SU-DHL-6 (cell line): Measurements from ENCODE around the gene NME3.

Experiments
- H2AFZ ChIP-seq: fragments of 200-600 bp; sonication (generic); 2 replicates; pipeline ENCODE4 v1.6.1; 2014; ENCODE audit warnings: low read depth, mild to moderate bottlenecking, moderate library complexity, mixed read lengths, antibody characterized with exemption, low read length; ENCODE audit not compliant: severe bottlenecking
- H3F3A ChIP-seq: fragments of 200-600 bp; shearing (Covaris generic); 2 replicates; pipeline ENCODE4 v1.6.0; 2016; ENCODE audit warnings: antibody characterized with exemption, mild to moderate bottlenecking; ENCODE audit not compliant: insufficient read depth
- H3K27ac ChIP-seq: fragments of 200-600 bp; sonication (generic); 2 replicates; pipeline ENCODE4 v1.5.1; 2016; ENCODE audit warnings: low read depth, mild to moderate bottlenecking, low read length, moderate library complexity, mixed read lengths
- H3K27me3 ChIP-seq: fragments of 200-600 bp; sonication (generic), shearing (Covaris generic); 2 replicates; pipeline ENCODE4 v1.6.0; 2014; ENCODE audit warnings: mild to moderate bottlenecking, low read length
- H3K36me3 ChIP-seq: fragments of 200-600 bp; sonication (generic); 2 replicates; pipeline ENCODE4 v1.6.1; 2014; ENCODE audit warnings: mild to moderate bottlenecking, low read length, mixed read lengths
- H3K4me2 ChIP-seq: fragments of 300-600, 200-600 bp; shearing (Covaris generic), sonication (generic); 2 replicates; pipeline ENCODE4 v1.6.0; 2014; ENCODE audit warnings: low read length, low read depth, mild to moderate bottlenecking; ENCODE audit not compliant: poor library complexity, severe bottlenecking
- H3K4me3 ChIP-seq: fragments of 200-600 bp; sonication (generic); 2 replicates; pipeline ENCODE4 v1.5.1; 2014; ENCODE audit warnings: antibody characterized with exemption, low read length, mild to moderate bottlenecking, mixed read lengths; ENCODE audit not compliant: insufficient read depth, poor library complexity, severe bottlenecking
- H3K79me2 ChIP-seq: fragments of 200-600 bp; sonication (generic); 2 replicates; pipeline ENCODE4 v1.6.1; 2014; ENCODE audit warnings: mild to moderate bottlenecking, low read length, moderate library complexity; ENCODE audit not compliant: insufficient read depth
- H3K9ac ChIP-seq: fragments of 200-600 bp; sonication (generic); 2 replicates; pipeline ENCODE4 v1.7.0; 2014; ENCODE audit warnings: mild to moderate bottlenecking, low read length
- H3K9me2 ChIP-seq: fragments of 200-600 bp; sonication (generic); replicated peaks from 2 replicates; pipeline ENCODE4 v1.6.1; 2014; ENCODE audit warnings: low read length; ENCODE audit not compliant: insufficient read depth
- H3K9me3 ChIP-seq: fragments of 200-600 bp; sonication (generic); 2 replicates; pipeline ENCODE4 v1.6.1; 2014; ENCODE audit warnings: low read length, mixed read lengths; ENCODE audit not compliant: insufficient read depth
- H4K20me1 ChIP-seq: fragments of 200-600 bp; sonication (generic); 2 replicates; pipeline ENCODE4 v1.6.1; 2014; ENCODE audit warnings: low read depth, mild to moderate bottlenecking, antibody characterized with exemption, low read length, moderate library complexity, mixed read lengths
- CTCF ChIP-seq: fragments of 200-600 bp; sonication (generic); IDR thresholded peaks from one replicate; pipeline ENCODE4 v1.5.1; 2017; ENCODE audit warnings: antibody characterized with exemption, mild to moderate bottlenecking, low read length, moderate library complexity; ENCODE audit not compliant: insufficient read depth, poor library complexity, severe bottlenecking
- EZH2phosphoT487 ChIP-seq: fragments of 200-600 bp; sonication (generic), shearing (Covaris generic); conservative IDR thresholded peaks from 2 replicates; pipeline ENCODE4 v1.6.1; 2018; ENCODE audit warnings: mild to moderate bottlenecking, antibody characterized with exemption, low read length, moderate library complexity, mixed read lengths

The NME3 gene

GRCh38 chr16:1764971-1765370, 6.4 kb downstream of the NME3 start:
- Histone ChIP-seq H4K20me1 (no peaks in the 10 kb centered on the region), H3K36me3 (no peaks in the 10 kb centered on the region)

GRCh38 chr16:1763521-1764511, 7.5 kb downstream of the NME3 start:
- Histone ChIP-seq H2AFZ (no peak overlapping the region), H3K9me3 (no peaks in the 10 kb centered on the region), H4K20me1 (no peaks in the 10 kb centered on the region), H3K36me3 (no peaks in the 10 kb centered on the region), H3F3A (no peaks in the 10 kb centered on the region), H3K9me2 (no peaks in the 10 kb centered on the region), H3K9ac (no peak overlapping the region), H3K79me2 (no peaks in the 10 kb centered on the region), H3K4me3 (no peak overlapping the region), H3K4me2 (no peak overlapping the region), H3K27ac (no peak overlapping the region), H3K27me3 (no peaks in the 10 kb centered on the region)
- TF ChIP-seq CTCF (no peak), EZH2phosphoT487 (no peak)

More at GRCh38 chr16:1764971-1765370, 6.4 kb downstream of the NME3 start:
- no peak overlapping the region for H3K4me3 ChIP-seq
- H3K27me3 ChIP-seq = no peaks in the 10 kb centered on the region
- H2AFZ ChIP-seq = no peak overlapping the region
- TF ChIP-seq CTCF = no peak
- no peak for TF ChIP-seq EZH2phosphoT487
- H3K9me2 ChIP-seq = no peaks in the 10 kb centered on the region
- H3F3A ChIP-seq = 0 out of 2 replicates have a peak, but pooled peaks cover 1% of the 10 kb centered on the region
- H3K4me2 ChIP-seq = no peak overlapping the region
- H3K79me2 ChIP-seq = no peaks in the 10 kb centered on the region
- no peak overlapping the region for H3K27ac ChIP-seq
- no peaks in the 10 kb centered on the region for H3K9me3 ChIP-seq
- H3K9ac ChIP-seq = no peak overlapping the region

- no peaks in the 10 kb centered on the region for H3K36me3 ChIP-seq
Observed at GRCh38 chr16:1762879-1763520, 8.3 kb downstream of the NME3 start.

More at GRCh38 chr16:1762879-1763520, 8.3 kb downstream of the NME3 start:
- no peaks in the 10 kb centered on the region for H3K9me3 ChIP-seq
- no peaks in the 10 kb centered on the region for H3K27me3 ChIP-seq
- H3K9ac ChIP-seq = no peak overlapping the region
- TF ChIP-seq EZH2phosphoT487 = no peak
- TF ChIP-seq CTCF = no peak
- no peaks in the 10 kb centered on the region for H3K9me2 ChIP-seq
- H3K4me3 ChIP-seq = no peak overlapping the region
- no peaks in the 10 kb centered on the region for H4K20me1 ChIP-seq
- no peak overlapping the region for H2AFZ ChIP-seq
- H3K4me2 ChIP-seq = no peak overlapping the region
- H3K27ac ChIP-seq = no peak overlapping the region
- no peaks in the 10 kb centered on the region for H3F3A ChIP-seq
- no peaks in the 10 kb centered on the region for H3K79me2 ChIP-seq
